Hepatic stellate cell (primary cell): ENCODE measurements around the gene UBL4A.
"Not testable (repeated sequence)": the region's sequence is repeated elsewhere in the genome, so short reads cannot be mapped to it uniquely, and the experiment has no call there.

Source experiments
- DNase-seq: peaks from one replicate; pipeline ENCODE4 v3.0.0; 2011; ENCODE audit warnings: low spot score

UBL4A gene

DNA sequence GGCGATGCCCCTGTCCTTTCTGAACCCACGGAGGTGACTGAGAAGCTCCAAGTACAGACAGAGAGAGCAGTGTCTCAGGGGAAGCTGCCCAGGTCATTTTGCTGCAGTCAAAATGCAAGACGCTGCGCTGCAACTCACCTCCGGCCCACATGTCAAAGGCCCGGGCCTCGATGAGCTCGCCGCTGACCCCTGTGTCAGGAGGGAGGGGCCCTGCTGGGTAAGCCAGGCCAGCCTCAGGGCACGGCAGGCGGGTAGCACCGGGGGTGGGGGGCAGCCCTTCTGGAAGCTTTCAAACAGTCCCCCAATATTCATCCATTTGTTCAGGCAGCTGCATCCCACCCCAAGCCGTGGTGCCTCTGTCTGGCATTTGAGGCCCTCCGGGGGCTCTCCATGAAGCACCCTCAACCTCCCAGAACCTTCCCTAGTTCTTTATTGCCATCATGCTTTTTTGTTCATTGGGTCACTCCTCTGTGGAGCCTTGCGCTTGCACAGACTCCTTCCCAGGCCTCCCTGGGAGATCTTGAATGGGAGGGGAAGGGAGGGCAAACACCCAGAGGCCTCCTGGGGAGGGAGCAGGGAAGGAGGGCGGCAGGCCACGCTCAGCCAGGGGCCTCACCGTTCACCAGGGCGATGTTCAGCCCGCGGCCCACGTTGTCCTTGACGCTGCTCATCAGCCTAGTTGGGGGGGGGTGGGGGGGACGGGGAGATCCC lies 21.4 kb upstream of the UBL4A start:
- no peak for DNase-seq

DNA sequence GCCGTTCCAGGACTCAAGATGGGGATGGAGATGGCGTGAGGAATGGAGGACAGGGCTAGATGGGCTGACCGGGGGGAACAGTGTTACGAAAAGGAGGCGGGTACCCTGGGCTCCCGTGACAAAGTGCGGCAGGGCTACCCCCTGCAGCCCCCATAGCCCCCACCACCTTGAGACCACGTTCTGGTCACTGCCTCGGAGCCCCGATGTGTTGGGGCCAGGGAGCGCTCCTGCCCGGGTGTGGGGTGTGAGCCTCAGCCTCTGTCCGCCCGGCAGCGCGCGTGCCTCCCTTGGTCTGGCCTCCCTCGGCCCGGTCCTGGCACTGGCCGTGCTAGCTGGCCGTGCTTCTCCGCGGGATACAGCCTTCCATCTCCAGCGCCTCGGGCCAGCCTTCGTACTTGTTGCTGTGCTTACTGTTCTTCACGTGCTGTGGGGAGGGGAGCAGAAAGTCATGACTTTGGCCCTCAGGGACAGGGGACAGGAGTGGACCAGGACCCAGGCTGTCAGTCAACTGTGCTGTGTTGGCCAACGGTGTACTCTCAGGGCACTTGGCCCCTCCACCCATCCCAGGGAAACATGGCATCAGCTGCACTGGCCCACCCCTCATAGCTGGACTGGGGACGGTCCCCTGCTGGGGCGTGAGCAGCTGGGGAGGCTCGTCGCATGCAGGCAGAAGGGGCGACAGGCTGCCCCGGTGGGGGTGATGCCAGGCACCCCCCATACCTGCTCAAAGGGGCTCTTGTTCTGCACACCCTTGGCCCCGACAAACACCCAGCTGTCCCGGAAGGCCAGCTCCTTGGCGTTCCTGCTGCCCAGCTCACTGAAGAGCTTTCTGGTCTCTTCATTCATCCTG lies 20.3 kb upstream of the UBL4A start:
- no peak for DNase-seq

DNA sequence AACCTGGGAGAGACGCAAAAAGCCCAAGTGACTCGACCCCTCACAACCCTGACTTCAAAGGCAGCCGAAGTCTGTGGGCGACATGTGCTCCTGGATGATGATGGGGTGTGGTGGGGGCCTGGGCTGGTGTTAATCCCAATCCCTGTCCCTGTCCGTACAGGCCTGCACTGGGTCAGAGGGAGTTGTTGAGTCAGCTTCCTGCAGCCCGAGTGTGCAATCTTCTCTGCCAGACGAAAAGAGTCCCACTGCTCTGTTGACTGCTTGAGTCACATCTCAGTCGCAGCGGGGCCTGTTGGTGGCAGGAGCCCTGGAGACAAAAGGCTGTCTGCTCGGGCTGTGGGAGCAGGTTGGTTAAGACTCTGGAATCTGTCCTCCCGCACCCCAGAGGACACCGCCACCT lies 19.3 kb upstream of the UBL4A start:
- DNase-seq: peak; percentile 59

DNA sequence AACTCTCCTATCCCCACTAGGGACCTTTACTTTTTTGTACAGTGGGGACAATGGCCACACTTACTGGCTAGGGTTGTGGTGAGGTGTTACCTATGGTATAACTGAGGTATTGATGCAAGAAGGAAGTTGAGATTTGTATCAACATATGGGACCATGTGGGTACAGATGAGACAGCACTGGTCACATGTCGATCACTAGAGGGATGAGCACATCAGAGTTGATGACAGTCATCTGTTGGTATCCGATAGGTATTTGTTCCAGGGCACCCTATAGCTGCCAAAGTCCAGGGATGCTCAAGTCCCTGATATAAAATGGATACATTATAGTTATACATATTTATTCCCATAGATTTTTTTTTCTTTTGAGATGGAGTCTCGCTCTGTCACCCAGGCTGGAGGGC lies 16.6 kb upstream of the UBL4A start:
- no peak for DNase-seq

DNA sequence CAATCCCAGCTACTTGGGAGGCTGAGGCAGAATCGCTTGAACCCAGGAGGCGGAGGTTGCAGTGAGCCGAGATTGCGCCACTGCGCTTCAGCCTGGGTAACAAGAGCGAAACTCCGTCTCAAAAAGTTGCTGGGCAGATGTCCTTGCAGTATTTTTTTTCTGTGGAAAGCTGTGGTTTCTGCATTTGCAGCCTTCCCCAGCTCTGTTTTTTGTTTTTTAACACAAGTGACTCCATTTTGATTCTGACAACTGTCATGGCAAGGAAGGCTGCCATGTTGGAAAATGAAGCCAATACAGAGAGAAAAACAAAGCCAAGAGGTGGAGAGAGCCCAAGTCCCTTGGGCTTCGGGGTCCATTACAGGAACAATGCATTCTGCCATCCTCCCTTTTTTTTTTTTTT lies 15.7 kb upstream of the UBL4A start:
- DNase-seq: no peak

DNA sequence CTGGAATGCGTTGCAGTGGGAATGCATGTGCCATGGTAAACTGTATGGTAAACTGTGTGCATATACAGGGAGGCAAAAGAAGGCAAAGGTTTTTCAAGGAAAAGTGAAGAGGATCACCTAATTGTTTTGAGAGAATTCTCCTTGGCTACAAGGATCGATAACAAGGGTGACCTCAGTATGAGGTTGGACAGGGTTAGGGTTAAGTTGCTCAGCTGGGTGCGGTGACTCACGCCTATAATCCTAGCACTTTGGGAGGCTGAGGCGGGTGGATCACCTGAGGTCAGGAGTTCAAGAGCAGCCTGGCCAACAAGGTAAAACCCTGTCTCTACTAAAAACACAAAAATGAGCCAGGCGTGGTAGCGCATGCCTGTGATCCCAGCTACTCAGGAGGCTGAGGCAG lies 15.0 kb upstream of the UBL4A start:
- DNase-seq: not testable (repeated sequence)

DNA sequence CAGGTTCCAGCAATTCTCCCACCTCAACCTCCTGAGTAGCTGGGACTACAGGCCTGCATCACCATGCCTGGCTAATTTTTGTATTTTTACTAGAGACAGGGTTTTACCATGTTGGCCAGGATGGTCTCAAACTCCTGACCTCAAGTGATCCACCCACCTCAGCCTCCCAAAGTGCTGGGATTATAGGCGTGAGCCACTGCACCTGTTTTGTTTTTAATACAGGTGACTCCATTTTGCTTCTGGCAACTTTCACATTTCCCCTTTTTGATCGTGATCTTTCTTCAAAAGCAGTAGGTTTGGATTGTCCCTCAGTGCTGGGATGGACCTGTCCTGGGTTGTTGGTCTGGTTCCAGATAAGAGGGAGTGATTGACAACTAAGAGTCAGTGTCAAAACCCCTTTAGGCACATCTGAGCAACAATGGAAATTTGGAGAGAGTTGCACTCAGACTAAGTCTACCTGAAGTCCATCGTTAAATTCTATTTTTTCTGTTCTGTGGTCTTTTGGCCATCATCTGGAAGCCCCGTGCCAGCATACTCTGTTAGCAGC lies 10.2 kb upstream of the UBL4A start:
- not testable (repeated sequence) for DNase-seq

DNA sequence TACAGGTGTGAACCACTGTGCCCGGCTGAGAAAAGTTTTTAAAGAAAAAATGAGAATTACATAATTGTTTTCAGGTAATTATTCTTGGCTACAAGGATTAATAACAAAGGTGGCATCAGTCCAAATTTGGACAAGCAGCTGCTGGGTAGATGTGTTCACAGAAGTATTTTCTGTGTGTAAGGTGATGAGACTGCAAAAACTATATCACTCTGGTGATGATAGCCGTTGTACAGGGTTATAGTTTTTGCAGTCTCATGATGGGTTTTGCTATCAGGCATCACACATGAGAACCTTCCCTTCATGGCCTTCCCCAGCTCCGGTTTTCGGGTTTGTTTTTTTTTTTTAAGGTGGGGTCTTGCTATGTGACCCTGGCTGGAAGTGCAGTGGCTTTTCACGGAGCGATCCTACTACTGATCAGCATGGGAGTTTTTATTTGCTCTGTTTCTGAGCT lies 9.1 kb upstream of the UBL4A start:
- no peak for DNase-seq

DNA sequence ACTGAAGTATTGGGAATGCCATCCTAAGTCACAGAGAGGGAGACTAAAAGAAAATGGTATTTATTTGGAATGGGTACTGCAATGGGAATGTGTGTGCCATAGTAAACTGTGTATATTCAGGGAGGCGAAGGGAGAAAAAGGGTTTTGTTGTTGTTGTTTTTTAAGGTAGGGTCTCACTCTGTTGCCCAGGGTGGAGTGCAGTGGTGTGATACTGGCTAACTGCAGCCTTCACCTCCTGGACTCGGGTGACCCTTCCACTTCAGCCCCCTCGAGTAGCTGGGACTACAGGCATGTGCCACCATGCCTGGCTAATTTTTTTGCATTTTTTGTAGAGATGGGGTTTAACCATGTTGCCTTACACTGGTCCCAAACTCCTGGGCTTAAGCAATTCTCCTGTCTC lies 8.3 kb upstream of the UBL4A start:
- no peak for DNase-seq

DNA sequence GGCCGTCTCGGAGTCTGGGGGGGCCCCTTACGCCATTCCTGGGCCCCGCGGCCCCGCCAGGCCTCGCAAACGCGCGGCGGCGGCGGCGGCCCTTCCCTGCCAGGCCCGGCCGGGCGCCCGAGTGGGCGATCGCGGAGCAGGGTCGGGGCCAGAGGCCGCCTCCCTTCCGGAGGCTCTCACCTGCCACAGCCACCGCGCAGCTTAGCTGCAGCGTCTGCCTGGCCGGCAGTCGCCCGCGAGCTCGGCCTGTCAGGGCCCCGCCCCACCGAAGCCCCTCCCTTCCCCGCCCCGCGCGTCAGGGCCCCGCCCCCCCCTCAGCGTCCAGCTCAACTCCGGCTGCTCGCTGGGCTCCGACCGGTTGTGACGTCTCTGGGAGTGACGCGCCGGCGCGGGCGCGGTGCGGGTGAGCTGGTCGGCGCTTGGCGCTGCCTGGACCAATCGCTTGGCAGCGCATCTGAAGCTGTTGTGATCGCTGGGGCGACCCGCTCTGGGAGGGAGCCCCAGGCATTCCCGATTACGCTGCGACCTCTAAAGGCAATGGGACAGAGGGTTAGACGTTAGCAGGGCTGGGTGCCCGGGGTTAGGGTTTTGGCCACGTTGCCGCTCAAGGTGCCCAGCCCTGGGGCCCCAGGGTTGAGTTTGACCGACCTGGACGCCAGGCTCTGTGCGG lies 4.1 kb upstream of the UBL4A start, which contains the start of gene SLC10A3:
SLC10A3 (minus strand) TSS at position 216 of the 670 bp plus-strand sequence. CDS start 1,689 bp downstream, outside the sequence.
- DNase-seq: peak; percentile 95

DNA sequence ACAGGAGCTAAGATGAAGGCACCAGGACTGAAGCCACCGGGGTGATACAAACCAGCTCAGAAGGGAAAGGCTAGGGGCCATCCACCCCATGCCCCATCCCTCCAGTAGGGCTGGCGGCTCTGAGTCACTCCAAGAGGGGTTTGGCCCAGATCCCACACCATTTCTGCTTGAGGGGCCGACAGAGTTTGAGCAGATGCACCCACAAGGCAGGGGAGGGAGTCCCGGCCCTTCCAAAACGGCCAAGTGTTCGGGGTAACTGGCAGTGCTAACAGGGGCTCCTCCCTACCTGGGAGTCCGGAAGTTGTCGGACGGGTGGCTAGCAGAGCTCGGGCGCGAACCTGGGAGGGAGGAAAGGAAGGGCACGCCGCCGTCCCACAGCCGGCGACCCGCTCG lies 3.6 kb upstream of the UBL4A start:
- peak; percentile 56 for DNase-seq

DNA sequence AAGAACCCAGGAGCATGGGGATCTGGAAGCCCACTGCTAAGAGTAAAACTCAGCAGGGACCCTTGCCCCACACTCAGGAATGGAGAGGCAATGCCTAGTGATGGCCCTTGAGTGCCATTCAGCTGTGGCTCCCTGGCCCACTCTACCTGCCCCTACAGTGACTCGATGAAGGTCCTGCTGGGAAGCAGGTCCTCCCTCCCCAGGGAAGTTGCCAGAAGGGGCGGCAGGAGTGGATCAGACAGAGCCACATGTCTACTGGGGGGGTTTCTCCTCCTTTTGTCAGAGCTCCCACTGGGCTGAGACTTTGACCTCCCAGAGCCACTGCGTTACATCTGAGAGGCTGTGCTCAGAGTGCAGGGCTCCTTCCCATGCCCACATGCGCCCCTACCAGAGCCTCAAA lies 2.8 kb upstream of the UBL4A start:
- no peak for DNase-seq

DNA sequence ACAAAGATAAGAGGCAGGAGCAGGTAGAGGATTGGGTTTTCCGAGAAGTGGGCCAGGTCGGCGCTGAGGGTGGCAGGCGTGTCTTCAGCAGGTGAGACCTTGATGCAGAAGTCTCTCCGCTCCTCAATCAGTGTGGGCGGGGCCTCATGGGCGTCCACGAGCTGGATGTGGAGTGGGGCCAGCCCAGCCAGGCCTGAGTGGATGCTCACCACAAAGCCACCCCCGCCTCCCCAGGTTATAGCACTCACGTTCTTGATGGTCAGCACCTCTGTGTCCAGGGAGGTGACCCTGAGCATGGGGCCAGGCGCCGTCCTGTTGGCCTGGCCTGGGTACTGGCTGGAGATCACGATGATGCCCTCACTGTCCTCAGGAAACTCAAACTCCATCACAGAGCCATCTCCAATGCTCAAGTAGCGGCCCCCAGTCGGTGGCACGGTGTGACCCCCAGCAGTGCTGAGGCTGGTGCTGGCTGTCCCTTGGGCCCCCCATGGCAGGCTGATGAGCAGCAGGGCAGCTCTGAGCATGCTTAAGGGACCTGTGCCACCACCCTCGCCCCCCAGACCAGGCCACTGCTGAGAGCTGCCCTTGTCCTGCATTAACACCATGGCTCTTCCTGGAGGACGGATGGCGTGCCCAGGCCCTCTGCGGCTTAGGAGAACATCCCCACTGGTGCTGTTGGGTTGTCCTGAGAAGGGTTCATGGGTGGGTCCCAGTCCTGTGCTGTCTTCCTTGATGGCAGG lies 2.1 kb upstream of the UBL4A start:
- DNase-seq: no peak

DNA sequence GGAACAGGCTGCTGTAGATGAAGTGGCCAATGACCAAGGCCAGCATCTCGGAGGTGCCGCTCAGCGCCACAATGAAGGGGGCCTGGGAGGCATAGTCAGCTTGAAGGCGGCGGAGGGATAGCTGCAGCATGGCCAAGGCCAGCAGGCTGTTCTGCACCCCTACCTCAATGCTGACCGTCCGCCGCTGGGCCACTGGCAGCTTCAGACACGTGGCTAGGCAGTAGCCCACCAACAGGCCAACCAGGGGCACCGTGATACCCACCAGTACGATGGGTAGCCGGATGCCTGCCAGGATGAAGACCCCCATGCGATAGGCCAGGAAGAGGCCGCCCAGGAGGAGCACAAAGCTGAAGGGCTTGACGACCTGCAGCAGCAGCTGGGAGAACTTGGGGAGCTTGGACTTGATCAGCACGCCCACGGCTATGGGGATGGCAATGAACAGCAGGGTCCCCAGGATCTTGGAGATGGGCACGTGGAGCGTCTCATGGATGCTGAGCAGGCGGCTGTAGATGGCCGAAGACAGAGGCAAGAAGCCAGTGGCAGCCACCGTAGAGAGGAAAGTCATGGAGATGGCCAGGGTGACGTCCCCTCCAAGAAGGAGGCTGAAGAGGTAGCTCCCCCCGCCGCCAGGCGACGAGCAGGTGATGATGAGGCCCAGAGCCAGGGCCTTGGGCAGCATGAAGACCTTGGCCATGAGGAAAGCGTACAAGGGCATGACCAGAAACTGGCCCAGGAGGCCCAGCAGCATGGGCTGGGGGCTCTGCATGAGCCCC lies 1.3 kb upstream of the UBL4A start:
- DNase-seq: no peak

DNA sequence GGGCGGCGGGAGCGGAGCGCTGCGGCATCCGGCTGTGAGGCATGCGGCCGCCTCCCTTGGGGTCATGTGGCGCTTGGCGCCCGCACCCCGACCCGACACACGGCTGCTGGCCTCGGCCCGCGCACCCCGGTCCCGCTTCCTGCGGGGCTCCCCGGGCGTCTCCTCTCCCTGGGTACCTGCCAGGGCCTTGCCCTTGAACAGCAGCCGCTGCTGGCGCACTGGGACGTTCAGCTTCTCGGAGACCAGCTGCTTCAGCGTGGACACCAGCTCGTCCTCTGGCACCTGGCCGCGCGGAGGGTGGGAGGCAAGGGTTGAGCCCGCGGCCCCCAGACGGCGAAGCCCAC lies 391 bp downstream of the UBL4A start:
- DNase-seq: peak; percentile 27

DNA sequence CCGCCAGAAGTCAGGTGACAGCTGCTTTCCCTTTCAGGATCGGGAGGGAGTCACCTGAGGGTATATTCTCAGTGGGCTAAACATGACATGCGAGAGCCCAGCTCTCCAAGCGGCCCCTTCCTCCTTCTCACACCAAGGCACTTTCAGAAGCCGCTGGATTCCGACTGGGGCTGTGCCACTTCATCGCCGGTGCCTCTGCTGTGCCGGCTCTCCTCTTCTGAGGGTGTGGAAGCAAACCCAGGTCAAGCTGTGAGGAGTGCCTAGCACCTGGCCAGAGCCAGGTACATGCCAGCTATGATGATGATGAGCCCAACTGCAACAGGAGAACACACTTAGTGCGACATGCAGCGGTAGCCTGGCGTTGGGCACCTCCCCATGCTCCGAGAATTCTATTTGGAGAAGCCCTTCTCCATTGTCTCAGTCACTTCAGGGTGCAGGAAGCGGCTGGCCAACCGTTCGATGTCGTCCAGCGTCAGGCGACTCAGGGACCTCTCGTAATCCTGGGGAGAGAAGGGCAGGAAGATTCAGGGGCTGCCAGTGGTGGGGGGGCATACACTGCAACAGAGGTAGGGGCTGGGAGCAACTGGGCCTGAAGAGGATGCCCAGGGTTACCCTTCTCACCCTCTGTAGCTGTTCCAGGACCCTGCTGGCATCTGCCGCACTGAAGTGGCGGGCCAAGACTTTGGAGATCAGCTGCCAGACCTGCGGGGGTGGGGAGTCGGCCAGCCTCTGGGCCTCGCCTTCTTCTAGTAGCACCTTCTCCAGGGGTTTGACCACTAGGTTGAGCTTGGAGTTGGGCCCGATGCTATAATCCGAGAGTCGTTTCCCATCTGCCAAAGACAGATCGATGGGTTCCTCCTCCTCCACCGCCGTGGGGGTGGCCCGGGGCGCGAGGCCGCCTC lies 1.0 kb downstream of the UBL4A start:
- peak; percentile 26 for DNase-seq

DNA sequence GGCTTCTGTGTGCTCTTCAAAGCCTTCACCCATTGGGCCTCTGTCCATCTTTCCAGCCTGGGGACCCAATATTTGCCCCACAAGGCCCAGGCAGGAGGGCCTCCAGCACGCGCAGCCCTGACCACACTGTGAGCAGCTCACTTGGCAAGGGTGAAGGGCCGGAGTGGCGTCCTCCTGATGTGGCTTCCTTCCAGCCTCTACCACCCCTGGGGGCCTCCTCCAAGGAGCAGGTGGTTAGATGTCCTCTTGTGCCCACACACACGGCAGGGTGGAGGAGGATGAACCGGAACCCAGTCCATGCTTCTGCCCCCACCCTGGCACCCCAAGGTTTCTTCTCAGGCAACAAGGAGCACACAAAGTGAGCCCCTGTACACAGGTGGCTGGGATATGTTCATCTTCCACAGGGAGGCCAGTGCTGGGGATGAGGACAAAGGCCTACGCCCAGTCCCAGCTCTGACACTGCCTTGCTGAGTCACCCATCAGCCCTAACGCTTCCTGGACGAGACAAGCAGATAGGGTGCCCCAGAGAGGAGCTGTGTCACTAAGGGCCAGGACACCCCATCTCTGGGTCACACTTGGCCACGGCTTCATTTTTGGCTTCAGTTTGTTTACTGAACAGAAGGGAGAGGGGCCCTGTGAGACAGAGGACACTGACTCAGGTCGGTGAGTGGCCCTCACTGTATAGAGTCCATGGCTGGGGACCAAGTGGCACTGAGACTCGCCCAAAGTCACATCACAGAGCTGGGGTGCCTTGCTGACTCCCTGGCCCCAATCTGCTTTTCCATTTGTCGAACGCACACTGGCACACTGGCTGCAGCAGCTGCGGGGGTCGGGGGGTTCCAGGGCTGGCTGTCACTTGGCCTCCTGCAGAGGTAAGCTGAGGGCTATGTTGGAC lies 1.9 kb downstream of the UBL4A start:
- peak; percentile 35 for DNase-seq

DNA sequence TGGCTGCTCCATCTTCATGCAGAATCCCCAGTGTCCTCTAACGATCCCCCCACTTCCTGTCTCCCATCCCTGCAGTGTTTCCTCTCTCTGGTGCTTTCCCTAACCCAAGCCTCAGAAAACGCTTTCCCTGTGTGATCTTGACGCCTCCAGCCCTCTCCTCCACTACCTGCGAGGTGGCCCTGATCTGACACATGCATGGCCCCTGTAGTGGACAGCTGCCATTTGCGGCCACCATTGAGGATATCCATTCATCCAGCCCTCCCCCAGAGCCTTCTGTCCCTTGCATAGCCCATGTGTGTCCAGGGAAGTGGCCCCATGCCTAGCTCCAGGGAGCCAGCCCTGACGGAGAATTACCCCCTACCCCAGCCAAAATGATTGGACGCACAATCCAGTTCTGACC lies 3.1 kb downstream of the UBL4A start:
- no peak for DNase-seq

DNA sequence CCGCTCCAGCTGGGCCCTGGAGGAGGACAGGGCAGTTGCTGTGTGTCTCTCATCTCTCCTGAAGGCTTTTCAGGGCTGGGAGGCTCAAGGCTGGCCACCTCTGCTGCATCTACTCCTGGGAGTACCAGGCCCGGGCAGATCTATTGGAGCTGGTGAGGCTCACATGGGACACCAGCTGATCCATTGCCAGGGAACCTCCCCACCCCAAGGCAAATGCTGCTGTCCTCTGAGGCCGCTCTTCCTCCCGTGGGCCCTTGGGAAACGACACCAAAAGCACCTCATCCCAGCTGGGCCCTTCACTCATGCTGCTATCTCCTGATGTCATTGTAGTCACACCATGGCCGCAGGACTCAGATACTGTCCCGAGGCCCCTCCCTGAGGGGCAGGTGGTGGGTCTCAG lies 3.6 kb downstream of the UBL4A start:
- no peak for DNase-seq
